ENCODE results near the gene PABPN1L. TPM values are rescaled to one million over a fixed set of nuclear protein-coding genes. Genes with fewer than 3 reads are reported as not detected.
A peak's percentile ranks its signal among the peaks of the same experiment; 100 is the strongest.

The PABPN1L gene
- total and polyA plus RNA-seq, 2 of the 13 experiments (the other 11 are each of a cell fraction or from before 2014, with no cell fraction given), result not detected

DNA sequence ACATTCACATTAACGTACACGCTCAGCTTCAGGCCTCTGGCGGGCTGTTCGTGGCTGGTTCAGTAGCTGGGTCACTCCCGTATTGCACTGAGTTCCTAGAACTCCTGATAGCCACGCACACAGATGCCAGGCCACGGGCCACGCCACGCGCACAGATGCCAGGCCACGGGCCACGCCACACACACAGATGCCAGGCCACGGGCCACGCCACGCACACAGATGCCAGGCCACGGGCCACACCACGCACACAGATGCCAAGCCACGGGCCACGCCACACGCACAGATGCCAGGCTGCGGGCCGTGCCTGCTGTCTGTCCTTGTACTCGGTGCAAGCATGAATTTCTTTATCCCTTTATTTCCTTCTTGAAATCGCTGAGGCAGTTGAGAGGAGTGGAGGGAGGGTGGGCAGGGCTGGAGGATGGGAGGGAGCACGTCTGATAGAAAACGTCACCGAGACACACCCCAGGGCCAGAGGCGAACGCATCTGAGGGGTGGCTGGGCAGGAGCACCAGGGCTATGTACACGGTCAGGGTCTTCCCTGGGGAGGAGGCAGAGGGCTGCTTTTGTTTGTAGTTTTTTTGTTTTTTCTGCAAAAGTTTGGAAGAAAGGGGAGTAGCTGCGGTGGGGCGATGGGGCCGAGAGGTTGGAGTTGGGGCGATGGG is 8.6 kb upstream of the PABPN1L start:
- ATAC-seq, result no peak
- BruUV-seq (replicated peaks), result no TSS peak
- Histone ChIP-seq H3K4me1 (ENCODE audit: insufficient read depth, low read length) (peaks cover 8% of the 10 kb centered on the region), H3K27ac (ENCODE audit: extremely low read length, insufficient read depth, low read length) (no peak overlapping the region), H2AFZ (ENCODE audit: low read length) (no peak overlapping the region), H3K9me3 (ENCODE audit: low read length) (no peaks in the 10 kb centered on the region), H3K4me3 (replicated peaks in 1 of 3; ENCODE audit: insufficient read depth in 1 of 3, low read depth in 2 of 3, low read length in 3 of 3) (no peak overlapping the region), H3K36me3 (replicated peaks in 1 of 2; ENCODE audit: control insufficient read depth in 1 of 2, insufficient read depth in 2 of 2, low read length in 2 of 2) (no peaks in the 10 kb centered on the region), H4K20me1 (ENCODE audit: insufficient read depth, low read length) (peaks cover 8% of the 10 kb centered on the region; the same call in 1 of the 2 replicates), H3K4me2 (ENCODE audit: low read depth, low read length) (no peak overlapping the region), H3K27me3 (ENCODE audit: control insufficient read depth in 1 of 2, insufficient read depth in 2 of 2, low read length in 2 of 2) (peaks cover 53 to 94% of the 10 kb centered on the region in 2 experiments), H3K79me2 (ENCODE audit: insufficient read depth, low read length) (no peaks in the 10 kb centered on the region), H3K9ac (ENCODE audit: insufficient read depth, low read depth, low read length) (no peak overlapping the region)
- POLR2A ChIA-PET, result no interaction called here
- in situ Hi-C loops (cut with HindIII; ENCODE audit: extremely low pct_ligation_motif_present, low pct_unique_long_range_greater_than_20kb) (no loop called here), intact Hi-C loops (cut with micrococcal nuclease; ENCODE audit: unreplicated experiment) (no loop called here)
- CTCF ChIA-PET (ENCODE audit: low intra/inter-chr PET ratio, low total read pairs), result no interaction called here
- no peak for FAIRE-seq
- 55% methylated on average over 29 of the region's 34 CpGs for WGBS (ENCODE audit: low lambda C conversion rate)
- no peak for DNase-seq (ENCODE audit: low spot score)
- TF ChIP-seq HNRNPLL (IDR thresholded peaks at IDR 0.05; ENCODE audit: low read depth, low read length, poor library complexity, severe bottlenecking) (peak; percentile 4), HNRNPL (IDR thresholded peaks at IDR 0.05; ENCODE audit: low read depth, low read length) (peak; percentile 82)
- TF ChIP-seq, protein P1, sequence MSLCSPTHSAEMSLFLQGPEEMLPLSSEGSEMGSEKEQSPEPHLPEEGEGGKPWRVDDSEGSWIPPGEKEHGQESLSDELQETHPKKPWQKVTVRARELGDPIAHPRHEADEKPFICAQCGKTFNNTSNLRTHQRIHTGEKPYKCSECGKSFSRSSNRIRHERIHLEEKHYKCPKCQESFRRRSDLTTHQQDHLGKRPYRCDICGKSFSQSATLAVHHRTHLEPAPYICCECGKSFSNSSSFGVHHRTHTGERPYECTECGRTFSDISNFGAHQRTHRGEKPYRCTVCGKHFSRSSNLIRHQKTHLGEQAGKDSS (CRISPR knock-in tag; IDR thresholded peaks at IDR 0.05; ENCODE audit: borderline replicate concordance, low read depth), result no peak

DNA sequence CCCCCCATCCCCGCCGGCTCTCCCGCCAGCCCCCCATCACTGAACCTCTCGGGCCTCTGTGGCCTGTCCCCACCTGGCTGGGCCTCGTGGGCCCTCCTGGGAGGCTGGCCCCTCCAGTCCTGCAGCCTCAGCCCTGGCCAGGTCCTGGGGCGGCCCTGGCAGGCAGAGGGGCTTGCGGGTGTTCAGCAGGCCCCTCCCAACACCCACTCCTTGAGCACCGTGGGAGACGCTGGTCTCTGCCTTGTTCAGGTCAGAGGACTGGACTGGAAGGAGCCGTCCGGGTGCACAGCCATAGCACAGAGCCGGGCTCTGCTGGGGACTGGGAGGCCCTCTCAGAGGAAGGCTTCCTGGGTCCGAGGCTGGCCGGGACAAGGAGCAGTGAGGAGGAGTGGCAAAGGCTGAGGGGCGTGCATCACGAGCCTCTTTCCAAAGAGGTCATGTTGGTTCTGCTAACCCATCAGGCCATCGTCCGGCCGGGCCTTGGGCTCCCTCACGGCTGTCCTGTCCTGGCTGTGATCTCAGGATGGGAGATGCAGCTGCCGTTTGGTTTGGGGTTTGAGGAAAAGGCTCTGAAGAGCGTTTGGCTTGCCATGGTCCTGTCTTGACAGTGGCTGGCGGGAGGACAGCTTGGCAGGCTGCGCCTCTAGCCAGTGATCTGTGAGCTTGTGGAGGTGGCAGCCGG is 6.3 kb upstream of the PABPN1L start:
- Histone ChIP-seq H3K4me1 (ENCODE audit: insufficient read depth, low read length) (no peaks in the 10 kb centered on the region), H3K27ac (ENCODE audit: extremely low read length, insufficient read depth, low read length) (no peak overlapping the region), H2AFZ (ENCODE audit: low read length) (no peak overlapping the region), H3K36me3 (replicated peaks in 1 of 2; ENCODE audit: control insufficient read depth in 1 of 2, insufficient read depth in 2 of 2, low read length in 2 of 2) (no peaks in the 10 kb centered on the region), H3K79me2 (ENCODE audit: insufficient read depth, low read length) (no peaks in the 10 kb centered on the region), H3K9ac (ENCODE audit: insufficient read depth, low read depth, low read length) (no peak overlapping the region), H4K20me1 (ENCODE audit: insufficient read depth, low read length) (peaks cover 8% of the 10 kb centered on the region; the same call in 1 of the 2 replicates), H3K4me3 (replicated peaks in 1 of 3; ENCODE audit: insufficient read depth in 1 of 3, low read depth in 2 of 3, low read length in 3 of 3) (no peak overlapping the region), H3K27me3 (ENCODE audit: control insufficient read depth in 1 of 2, insufficient read depth in 2 of 2, low read length in 2 of 2) (peaks cover 56 to 94% of the 10 kb centered on the region in 2 experiments), H3K4me2 (ENCODE audit: low read depth, low read length) (no peak overlapping the region), H3K9me3 (ENCODE audit: low read length) (no peaks in the 10 kb centered on the region)
- CTCF ChIA-PET (ENCODE audit: low intra/inter-chr PET ratio, low total read pairs), result no interaction called here
- intact Hi-C loops (cut with micrococcal nuclease; ENCODE audit: unreplicated experiment) (no loop called here), in situ Hi-C loops (cut with HindIII; ENCODE audit: extremely low pct_ligation_motif_present, low pct_unique_long_range_greater_than_20kb) (no loop called here)
- no TSS peak for BruUV-seq (replicated peaks)
- WGBS (ENCODE audit: low lambda C conversion rate), result 3% methylated on average over 7 of the region's 25 CpGs
- TF ChIP-seq ZNF253 (CRISPR knock-in tag; IDR thresholded peaks at IDR 0.05; ENCODE audit: borderline replicate concordance) (no peak), EEA1 (CRISPR knock-in tag; IDR thresholded peaks at IDR 0.05; ENCODE audit: borderline replicate concordance) (no peak), ZNF615 (CRISPR knock-in tag; IDR thresholded peaks at IDR 0.05; ENCODE audit: borderline replicate concordance) (no peak), HNRNPH1 (optimal IDR thresholded peaks at IDR 0.05; ENCODE audit: low read depth, low read length) (no peak), EZH2 (conservative IDR thresholded peaks at IDR 0.05; ENCODE audit: low read depth, low read length) (peak; percentile 33; the same call in 1 of the 2 replicates), ZNF674 (CRISPR knock-in tag; IDR thresholded peaks at IDR 0.05; ENCODE audit: low read depth) (no peak)
- POLR2A ChIA-PET, result no interaction called here
- FAIRE-seq (no peak), DNase-seq (ENCODE audit: low spot score) (no peak), ATAC-seq (no peak)

Data from HepG2 (cell line).